Stimulated activated CD4-positive, alpha-beta T cell treated with anti-CD3 and anti-CD28 coated beads, Interleukin-1b, Interleukin-23, amount 100 ng/mL, for 4 hours (primary cell): ENCODE measurements around the gene BMP8A.
"Not testable (repeated sequence)": the region's sequence is repeated elsewhere in the genome, so short reads cannot be mapped to it uniquely, and the experiment has no call there.

Experiments used
- DNase-seq, 2 donors: peaks; one replicate each; pipeline ENCODE4 v3.0.0-alpha.2; 2020; ENCODE audit warnings: low read depth in 2 of 2

Gene BMP8A

GRCh38 chr1:39481289-39481688, 10.1 kb upstream of the BMP8A start:
- DNase-seq, result no peak

- no peak for DNase-seq
These were observed 8.2 kb upstream of the BMP8A start for GRCh38 chr1:39483276-39483675.

- DNase-seq, result no peak
These were observed 6.9 kb upstream of the BMP8A start for GRCh38 chr1:39484564-39484963.

- DNase-seq, result no peak
These were observed 6.2 kb upstream of the BMP8A start for GRCh38 chr1:39485046-39485803.

- DNase-seq, result no peak
These were observed 3.4 kb upstream of the BMP8A start for GRCh38 chr1:39488012-39488545.

DNA sequence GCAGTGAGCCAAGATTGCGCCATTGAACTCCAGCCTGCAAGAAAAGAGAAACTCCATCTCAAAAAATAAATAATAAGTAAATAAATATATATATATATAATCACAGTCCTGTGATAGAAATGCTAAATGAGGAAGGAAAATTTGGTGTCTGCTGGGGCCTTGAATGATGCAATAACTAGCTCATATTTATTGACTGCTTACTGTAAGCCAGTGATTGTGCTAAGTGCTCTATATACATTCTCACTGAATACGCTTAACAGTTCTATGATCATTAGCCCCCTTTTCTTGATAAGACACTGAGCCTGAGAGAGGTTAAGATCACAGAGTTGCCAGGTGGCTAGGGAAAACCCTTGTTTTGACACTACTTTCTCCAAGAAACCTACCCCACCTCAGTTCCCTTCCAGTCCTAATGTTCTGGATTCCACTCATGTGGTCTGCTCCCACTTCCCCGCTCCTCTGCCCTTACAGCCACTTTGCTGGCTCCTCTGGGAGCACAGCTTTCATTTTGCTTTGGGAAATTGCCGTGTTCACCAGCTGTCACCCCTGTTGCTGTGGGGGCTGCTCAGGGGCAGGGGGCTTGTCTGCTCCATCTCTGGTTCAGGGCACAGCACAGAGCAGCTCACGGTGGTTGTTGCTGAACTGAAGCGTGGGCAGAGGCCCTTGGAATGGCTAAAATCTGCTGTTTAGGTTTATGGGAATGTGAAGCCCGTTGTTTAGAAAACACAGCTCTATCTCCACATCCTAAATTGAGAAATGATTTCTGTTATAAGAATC, 2.5 kb upstream of the BMP8A start:
- no peak for DNase-seq

DNA sequence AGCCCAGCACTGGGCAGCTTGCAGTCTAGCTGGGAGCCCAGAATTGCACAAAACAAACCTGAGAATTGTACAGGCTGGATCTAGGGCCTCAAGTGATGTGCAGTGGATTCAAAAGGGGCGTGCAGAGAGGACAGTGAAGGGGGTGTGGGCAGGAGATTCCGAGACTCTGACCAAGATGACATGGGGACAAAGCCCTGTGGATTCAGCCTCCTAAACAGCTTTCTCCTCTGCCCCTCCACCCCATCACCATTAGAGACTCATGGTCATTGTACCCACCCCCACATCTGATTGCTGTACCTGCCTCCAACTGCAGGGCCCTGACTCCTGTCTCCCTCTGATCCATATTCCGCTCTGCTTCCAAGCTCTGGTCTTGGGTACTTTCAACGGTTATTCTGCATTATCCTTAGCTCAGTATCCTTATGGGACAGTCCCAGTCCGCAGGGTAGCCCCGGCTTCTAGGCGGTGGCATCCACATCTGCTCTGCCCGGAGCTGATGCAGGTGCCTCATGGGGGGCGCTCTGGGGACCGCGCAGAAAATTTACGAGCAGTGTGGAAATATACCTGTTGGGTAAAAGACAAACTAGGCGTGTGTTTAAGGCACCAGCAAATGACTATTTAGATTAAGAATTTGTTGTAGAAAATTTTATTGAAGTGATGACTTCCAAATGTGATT, 1.7 kb upstream of the BMP8A start:
- DNase-seq, result no peak

DNA sequence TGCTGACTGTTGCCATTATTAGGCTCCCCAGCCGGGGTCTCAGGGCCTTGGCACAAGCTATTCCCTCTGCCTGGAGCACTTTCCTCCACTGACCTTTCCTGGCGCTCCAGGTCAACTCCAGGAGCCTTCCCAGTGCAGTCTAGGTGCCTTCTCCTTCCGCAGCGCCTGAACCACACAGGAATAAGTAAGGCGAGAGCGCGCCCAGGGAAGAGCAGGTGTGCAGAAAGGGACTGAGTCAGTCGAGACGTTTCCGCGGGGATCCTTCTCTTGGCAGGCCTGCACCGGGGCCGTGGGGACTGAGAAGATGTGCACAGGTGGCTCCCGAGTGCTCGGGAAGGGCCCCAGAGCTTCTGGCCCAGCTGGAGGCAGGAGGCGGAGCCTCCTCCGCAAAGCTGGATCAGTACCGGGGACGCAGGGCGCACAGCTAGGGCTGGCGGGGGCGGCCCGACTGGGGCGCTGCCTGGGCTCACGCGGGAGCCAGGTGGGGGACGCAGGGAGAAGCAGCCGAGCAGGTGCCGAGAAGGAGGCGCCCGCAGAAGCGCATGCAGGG, 765 bp upstream of the BMP8A start:
- DNase-seq, result peak in 1 of 2 donors; percentile 6

GRCh38 chr1:39492118-39493042, 944 bp downstream of the BMP8A start:
- DNase-seq, result not testable (repeated sequence)

DNA sequence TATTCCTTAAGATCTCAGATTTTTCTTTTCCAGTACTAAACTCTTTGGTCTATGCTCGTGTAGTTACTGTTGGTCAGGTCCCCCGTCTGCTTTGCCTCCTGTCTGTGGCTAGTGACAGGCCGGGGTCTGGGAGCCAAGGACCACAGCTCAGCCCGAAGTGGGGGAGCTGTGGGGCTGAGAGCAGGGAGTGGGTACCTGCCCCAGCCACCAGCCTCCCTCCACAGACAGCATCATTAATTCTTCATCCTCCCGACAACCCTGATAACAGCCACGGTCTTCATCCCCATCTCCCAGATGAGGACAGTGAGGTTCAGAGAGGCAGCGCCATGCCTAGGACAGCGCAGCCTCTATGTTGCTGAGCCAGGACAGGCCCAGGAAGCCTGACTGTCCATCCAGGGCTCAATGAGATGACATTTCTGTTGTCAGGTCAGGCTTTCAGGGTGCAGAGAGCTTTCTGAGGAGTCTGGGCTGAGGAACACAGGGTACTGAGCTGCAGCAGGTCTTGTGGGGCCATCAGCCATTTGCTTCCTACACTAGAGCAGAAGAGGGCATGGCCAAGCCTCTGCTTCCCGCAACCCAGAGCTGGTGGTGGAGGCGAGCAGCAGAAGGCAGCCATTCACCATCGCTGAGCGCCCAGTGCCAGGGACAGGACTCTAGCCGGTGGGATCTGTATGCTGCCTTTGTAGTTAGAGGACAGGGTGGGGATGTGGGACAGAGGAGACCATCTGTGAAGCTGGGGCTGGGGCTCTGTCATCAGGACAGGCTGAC, 1.8 kb downstream of the BMP8A start:
- not testable (repeated sequence) for DNase-seq

DNA sequence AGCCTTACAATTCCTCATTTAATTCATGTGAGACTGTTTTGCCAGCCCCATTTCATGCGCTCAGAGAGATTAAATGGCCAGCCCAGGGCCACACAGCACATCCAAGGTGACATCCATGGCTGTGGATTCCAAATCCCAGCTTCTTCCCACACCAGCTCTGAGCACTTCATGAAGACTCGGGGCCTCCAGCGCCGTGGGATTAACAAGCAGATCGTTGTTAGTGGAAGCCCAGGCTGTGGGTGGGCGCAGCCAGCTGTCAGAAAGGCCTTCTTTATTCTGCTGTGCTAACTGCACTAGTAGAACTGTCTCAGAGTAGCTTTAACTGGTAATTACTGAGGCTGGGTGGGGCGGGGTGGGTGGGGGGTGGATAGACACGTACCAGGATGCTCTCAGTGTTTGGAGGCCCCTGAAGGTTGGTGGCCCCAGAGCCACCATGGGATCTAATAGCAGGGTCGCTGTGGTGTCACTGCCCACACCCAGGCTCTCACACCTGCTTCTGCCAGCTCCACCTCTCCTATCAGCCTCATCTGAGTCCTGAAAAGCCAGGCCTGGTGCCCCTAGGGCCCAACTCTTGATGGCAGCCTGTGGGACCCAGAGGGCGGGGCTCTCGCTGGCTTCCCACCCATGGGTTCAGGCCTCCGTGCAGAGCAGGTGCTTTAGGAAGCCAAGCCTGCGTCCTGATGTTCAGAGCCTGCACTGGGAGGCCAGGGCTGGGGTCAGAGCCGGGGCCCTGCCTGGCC, 3.4 kb downstream of the BMP8A start:
- DNase-seq, result no peak

DNA sequence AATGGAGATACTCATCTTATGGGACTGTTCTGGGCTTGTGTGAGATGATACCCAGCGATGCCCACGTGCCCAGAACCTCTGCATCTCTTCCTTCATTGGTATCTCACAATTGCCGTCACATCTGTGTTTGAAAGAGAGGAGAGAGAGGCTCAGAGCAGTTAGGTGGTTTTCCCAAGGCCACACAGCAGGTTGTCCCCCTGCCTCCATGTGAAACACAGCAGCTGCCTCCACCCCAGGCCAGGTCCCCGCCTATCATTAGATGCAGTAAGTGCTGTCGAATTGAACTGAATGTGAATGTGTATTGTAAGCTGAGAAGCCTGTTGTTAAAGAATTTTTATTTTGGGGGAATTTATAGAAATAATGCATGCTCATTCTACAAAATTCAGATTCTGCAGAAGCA, 5.1 kb downstream of the BMP8A start:
- not testable (repeated sequence) for DNase-seq

DNA sequence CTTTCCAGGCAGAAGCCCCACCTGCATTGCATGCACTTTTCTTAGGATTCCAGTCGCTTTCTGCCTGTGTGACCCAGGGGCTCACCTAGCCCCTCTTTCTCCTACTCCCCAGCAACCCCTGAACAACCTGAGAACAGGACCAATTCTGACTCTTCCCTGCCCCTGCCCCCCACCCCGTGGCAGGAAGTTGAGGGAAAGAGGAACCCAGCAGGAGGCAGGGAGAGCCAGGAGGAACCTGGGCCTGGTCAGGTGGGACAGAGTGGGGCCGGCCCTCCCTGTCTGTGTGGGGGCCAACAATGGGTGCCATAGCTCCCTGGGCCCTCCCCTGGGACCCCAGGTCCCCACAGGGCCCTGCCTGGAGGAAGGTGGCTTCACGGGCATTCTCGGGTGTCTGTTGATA, 6.1 kb downstream of the BMP8A start:
- DNase-seq, result no peak

- DNase-seq, result not testable (repeated sequence)
These were observed 6.8 kb downstream of the BMP8A start for GRCh38 chr1:39498096-39498710.

DNA sequence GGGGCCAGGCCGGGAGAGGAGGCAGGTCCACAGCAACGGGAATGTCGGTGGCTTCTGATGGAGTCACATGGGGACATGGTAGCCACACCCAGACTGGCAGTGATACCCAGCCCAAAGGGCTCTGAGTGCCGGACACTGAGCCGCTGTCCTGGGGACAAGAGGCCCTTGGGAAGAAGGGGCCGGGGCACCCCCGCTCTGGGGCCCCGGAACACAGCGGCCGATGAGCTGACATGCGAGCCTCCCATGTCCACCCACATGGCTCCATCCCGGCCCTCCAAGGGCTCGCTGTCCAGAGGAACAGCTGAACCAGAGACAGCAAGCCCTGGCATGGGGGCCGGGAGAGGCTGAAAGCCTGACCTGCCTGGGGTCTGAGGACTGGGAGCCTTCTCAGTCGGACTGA, 7.4 kb downstream of the BMP8A start:
- not testable (repeated sequence) for DNase-seq

- no peak for DNase-seq
These were observed 8.2 kb downstream of the BMP8A start for GRCh38 chr1:39499668-39500067.

DNA sequence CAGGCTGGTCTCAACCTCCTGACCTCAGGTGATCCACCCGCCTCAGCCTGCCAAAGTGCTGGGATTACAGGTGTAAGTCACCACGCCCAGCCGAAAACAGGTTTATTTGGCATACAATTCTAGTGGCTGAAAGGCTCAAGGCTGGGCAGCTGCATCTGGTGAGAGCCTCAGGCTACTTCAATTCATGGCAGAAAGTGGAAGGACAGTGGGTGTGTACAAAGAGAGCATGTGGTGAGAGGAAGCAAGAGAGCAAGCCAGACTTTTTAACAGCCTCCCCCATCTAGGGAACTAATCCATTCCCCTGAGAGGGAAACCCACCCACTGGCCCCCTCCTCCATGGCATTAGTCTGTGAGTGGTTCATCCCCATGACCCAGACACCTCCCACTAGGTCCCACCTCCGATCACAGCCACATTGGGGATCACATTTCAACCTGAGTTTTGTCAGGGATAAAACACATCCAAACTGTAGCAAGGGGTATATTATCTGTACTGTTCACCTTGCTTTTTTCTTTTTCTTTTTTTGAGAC, 9.5 kb downstream of the BMP8A start:
- DNase-seq, result no peak

- DNase-seq, result no peak
These were observed 10.2 kb downstream of the BMP8A start for GRCh38 chr1:39501666-39502065.

DNA sequence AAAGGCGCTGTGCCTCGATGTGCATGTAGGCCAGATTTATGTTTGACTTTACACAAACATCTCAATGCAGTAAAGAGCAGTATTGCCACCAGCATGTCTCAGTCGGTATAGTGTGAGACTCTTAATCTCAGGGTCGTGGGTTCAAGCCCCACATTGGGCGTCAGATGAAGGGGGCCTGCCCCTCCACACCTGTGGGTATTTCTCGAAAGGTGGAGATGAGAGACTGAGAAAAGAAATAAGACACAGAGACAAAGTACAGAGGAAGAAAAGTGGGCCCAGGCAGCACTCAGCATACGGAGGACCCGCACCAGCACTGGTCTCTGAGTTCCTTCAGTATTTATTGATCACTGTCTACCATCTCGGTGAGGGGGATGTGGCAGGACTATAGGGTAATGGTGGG, 13.0 kb downstream of the BMP8A start:
- DNase-seq, result not testable (repeated sequence)
